Activated CD8-positive, alpha-beta T cell treated with anti-CD3 and anti-CD28 coated beads for 36 hours (primary cell): ENCODE measurements around the gene KIAA1210. TPM values are rescaled to one million over a fixed set of nuclear protein-coding genes. Genes with fewer than 3 reads are reported as not detected.

ENCODE experiments used
- ATAC-seq: fragments of 200-7000 bp; cut with Tn5 transposase; one replicate; pipeline ENCODE4 v1.10.0; 2021; ENCODE audit warnings: mild to moderate bottlenecking, moderate library complexity
- CTCF ChIA-PET: fragments of 350-600 bp; sonication (Branson Sonifier 250); formaldehyde crosslinking; loops from one replicate; lab custom pipeline; 2021; ENCODE audit warnings: antibody characterized with exemption; lab: Charles Lee
- POLR2A ChIA-PET: fragments of 350-600 bp; sonication (Branson Sonifier 250); formaldehyde crosslinking; loops from one replicate; lab custom pipeline; 2021; ENCODE audit warnings: antibody characterized with exemption; lab: Charles Lee
- DNase-seq: peaks from one replicate; pipeline ENCODE4 v3.0.0-alpha.2; 2020
- H3K27ac Mint-ChIP-seq: one replicate; pipeline ENCODE4 v1.8.0; 2021; ENCODE audit warnings: mild to moderate bottlenecking, mixed read lengths
- H3K27me3 Mint-ChIP-seq: one replicate; pipeline ENCODE4 v1.8.0; 2021; ENCODE audit warnings: mixed read lengths
- H3K36me3 Mint-ChIP-seq: one replicate; pipeline ENCODE4 v1.8.0; 2021; ENCODE audit warnings: low read depth, mixed read lengths
- H3K4me1 Mint-ChIP-seq: one replicate; pipeline ENCODE4 v1.8.0; 2021; ENCODE audit warnings: low read depth, mixed read lengths
- H3K4me3 Mint-ChIP-seq: one replicate; pipeline ENCODE4 v1.8.0; 2021; ENCODE audit warnings: mild to moderate bottlenecking, moderate library complexity, mixed read lengths
- H3K9me3 Mint-ChIP-seq: one replicate; pipeline ENCODE4 v1.8.0; 2021; ENCODE audit warnings: mixed read lengths
- intact Hi-C: fragments of 100-400 bp; cut with micrococcal nuclease; formaldehyde crosslinking; loops from one replicate; pipeline ENCODE4 v1.10.0; 2022
- total RNA-seq, 2 experiments: library from RNA; stranded (reverse); gene quantifications; one replicate each; pipeline ENCODE4 v1.2.3, GENCODE V29; 2021
- TF ChIP-seq, protein P1 (sequence below): fragments of 200-600 bp; IDR thresholded peaks from one replicate; pipeline ENCODE4 v1.8.0; 2022; ENCODE audit warnings: antibody characterized with exemption, mild to moderate bottlenecking

The KIAA1210 gene
- total RNA-seq, 2 experiments from 2014 or later: not detected

DNA sequence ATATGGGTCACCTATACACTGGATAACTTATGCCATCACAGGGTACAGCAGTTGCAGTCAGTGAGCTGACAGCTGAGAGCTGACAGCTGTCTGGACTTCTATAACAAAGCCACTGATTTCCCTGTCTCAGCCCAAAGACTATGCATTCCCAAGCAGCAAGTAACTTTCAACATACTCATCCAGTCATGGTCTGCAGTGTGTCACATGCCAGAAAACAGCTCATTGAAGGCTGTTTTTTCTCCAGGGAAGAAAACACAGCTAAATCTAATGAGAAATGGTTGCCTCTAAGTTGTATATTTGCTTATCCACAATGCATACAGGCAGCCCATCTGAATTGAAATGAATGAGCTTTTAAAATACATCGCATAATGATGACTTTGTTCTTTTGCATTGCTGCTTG lies 6.3 kb downstream of the KIAA1210 start:
- Mint-ChIP-seq H3K36me3 (no peaks in the 10 kb centered on the region), H3K27ac (no peak overlapping the region), H3K27me3 (peaks cover 6% of the 10 kb centered on the region), H3K4me3 (no peak overlapping the region), H3K4me1 (no peaks in the 10 kb centered on the region), H3K9me3 (no peaks in the 10 kb centered on the region)
- ChIA-PET CTCF (interaction anchor here (0.6 to 1.6 kb wide), 2 partner anchors 28 to 145 kb away, joined by 3 to 4 read pairs; no protein-coding TSS in a partner anchor), POLR2A (no interaction called here)
- DNase-seq (no peak), ATAC-seq (no peak)
- TF ChIP-seq, protein P1, sequence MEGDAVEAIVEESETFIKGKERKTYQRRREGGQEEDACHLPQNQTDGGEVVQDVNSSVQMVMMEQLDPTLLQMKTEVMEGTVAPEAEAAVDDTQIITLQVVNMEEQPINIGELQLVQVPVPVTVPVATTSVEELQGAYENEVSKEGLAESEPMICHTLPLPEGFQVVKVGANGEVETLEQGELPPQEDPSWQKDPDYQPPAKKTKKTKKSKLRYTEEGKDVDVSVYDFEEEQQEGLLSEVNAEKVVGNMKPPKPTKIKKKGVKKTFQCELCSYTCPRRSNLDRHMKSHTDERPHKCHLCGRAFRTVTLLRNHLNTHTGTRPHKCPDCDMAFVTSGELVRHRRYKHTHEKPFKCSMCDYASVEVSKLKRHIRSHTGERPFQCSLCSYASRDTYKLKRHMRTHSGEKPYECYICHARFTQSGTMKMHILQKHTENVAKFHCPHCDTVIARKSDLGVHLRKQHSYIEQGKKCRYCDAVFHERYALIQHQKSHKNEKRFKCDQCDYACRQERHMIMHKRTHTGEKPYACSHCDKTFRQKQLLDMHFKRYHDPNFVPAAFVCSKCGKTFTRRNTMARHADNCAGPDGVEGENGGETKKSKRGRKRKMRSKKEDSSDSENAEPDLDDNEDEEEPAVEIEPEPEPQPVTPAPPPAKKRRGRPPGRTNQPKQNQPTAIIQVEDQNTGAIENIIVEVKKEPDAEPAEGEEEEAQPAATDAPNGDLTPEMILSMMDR: no peak
- intact Hi-C loops: no loop called here

DNA sequence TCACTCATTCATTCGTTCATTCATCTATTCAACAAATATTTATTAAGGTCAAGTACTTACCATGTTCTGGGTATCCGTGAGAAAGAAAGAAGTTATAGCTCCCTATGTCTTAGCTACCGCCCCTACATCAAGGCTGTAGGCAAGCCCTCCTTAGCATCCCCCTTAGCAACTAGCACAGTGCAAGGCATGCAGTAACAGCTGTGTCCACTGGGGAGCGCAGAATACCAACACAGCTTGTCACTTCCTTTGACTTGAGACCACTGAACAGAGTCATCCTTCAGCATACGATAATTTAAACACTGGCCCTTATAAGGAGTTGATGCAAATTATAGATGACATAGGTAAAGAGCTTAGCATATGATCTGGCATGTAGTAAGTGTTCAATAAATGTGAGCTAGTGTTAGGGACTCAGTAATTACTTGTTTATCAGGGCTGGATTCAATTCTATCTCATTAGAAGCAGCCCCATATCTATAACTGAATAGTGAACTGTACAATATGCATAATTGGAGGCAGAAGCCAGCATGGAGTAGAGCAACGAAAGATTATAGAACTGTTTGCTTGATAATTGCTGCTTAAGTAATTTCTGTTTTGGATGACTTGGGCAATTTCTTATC lies 8.7 kb downstream of the KIAA1210 start:
- no peaks in the 10 kb centered on the region for H3K9me3 Mint-ChIP-seq
- POLR2A ChIA-PET: no interaction called here
- CTCF ChIA-PET: interaction anchor here (0.7 to 2.7 kb wide), 18 partner anchors 9 to 269 kb away, joined by 3 to 14 read pairs (median 4); no protein-coding TSS in a partner anchor
- TF ChIP-seq, protein P1: peak; percentile 62
- H3K36me3 Mint-ChIP-seq: no peaks in the 10 kb centered on the region
- ATAC-seq: peak; percentile 89
- intact Hi-C loops: loop anchor here (2.0 kb wide), 1 partner anchor 148 kb away; no protein-coding TSS in a partner anchor
- H3K4me1 Mint-ChIP-seq: no peaks in the 10 kb centered on the region
- peak; percentile 76 for DNase-seq
- H3K27me3 Mint-ChIP-seq: peaks cover 7% of the 10 kb centered on the region
- H3K4me3 Mint-ChIP-seq: no peak overlapping the region
- no peak overlapping the region for H3K27ac Mint-ChIP-seq

DNA sequence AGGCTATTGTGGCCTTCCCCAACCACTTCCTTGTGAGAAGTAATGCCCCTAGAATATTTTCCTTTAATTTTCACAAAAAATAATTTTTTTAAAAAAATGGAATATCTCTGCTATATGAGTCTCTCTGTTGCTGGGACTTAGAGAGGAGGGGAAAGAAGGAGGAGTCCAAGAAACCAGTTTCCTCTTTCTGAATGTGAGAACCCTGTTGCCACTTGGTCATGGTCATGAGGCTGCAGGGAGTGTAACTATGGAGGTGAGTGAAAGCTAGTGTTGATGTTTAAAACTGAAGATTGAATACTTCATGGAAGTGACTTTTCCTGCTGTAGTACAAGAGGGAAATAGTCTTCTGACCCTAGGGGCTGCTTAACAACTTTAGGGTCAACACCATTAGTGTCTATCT lies 20.4 kb downstream of the KIAA1210 start:
- Mint-ChIP-seq H3K27ac (no peak overlapping the region), H3K36me3 (no peaks in the 10 kb centered on the region), H3K27me3 (peaks cover 7% of the 10 kb centered on the region), H3K4me3 (no peak overlapping the region), H3K4me1 (no peaks in the 10 kb centered on the region), H3K9me3 (no peaks in the 10 kb centered on the region)
- ChIA-PET CTCF (interaction anchor here (1.0 kb wide), 1 partner anchor 12 kb away, joined by 3 read pairs; no protein-coding TSS in a partner anchor), POLR2A (no interaction called here)
- TF ChIP-seq, protein P1: no peak
- ATAC-seq (no peak), DNase-seq (no peak)
- intact Hi-C loops: no loop called here

DNA sequence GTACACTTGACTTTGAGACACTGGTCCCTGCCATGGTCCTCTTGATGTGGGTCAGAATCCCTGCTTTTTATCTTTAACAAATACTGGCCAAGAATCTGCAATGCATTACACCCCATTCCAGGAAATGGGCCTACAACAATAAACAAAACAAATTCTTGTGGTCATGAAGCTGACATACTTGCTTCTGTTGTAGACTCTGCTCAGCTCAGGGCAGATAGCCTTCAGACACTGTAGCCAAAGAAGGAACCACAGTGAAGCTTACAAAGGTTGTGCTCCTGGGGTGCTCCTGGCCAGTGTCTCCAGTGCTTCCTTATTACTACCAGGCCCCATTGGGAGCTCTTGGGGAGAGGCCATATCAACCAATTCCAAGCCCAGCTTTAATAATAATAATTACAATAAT lies 21.8 kb downstream of the KIAA1210 start:
- TF ChIP-seq, protein P1: no peak
- peaks cover 7% of the 10 kb centered on the region for H3K27me3 Mint-ChIP-seq
- intact Hi-C loops: no loop called here
- POLR2A ChIA-PET: no interaction called here
- no peaks in the 10 kb centered on the region for H3K9me3 Mint-ChIP-seq
- no peak overlapping the region for H3K4me3 Mint-ChIP-seq
- peaks cover 2% of the 10 kb centered on the region for H3K4me1 Mint-ChIP-seq
- ATAC-seq (no peak), DNase-seq (no peak)
- CTCF ChIA-PET: interaction anchor here (0.6 to 0.8 kb wide), 2 partner anchors 13 to 19 kb away, joined by 3 to 4 read pairs; no protein-coding TSS in a partner anchor
- H3K27ac Mint-ChIP-seq: no peak overlapping the region
- H3K36me3 Mint-ChIP-seq: no peaks in the 10 kb centered on the region

DNA sequence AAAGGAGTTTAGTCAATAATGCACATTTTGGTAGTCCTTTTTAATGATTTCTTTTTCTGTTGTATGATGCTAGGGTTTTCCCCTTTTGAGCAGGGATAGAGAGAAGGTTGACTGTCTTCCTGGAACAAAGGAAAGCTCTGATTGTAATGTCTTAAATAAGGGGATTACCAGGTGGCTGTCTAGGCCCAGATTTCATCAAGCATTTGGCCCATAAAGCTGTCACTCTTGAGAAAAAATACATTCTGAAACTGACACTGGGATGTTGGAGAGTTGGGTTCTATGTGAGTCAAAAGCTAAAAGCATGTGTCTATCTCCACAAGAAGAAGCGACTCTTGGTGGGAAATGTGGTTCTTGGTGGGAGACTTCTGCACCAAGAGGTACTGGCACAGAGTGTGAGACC lies 26.4 kb downstream of the KIAA1210 start:
- CTCF ChIA-PET: no interaction called here
- Mint-ChIP-seq H3K36me3 (no peaks in the 10 kb centered on the region), H3K9me3 (no peaks in the 10 kb centered on the region), H3K4me1 (peaks cover 2% of the 10 kb centered on the region), H3K27ac (no peak overlapping the region), H3K27me3 (peaks cover 4% of the 10 kb centered on the region), H3K4me3 (no peak overlapping the region)
- DNase-seq: no peak
- POLR2A ChIA-PET: no interaction called here
- intact Hi-C loops: no loop called here
- TF ChIP-seq, protein P1: no peak
- ATAC-seq: peak; percentile 51
